Brain pericyte (primary cell): Measurements from ENCODE around the gene PRKG1.

Experiments used
- DNase-seq: peaks from one replicate; pipeline ENCODE4 v3.0.0-alpha.2; 2012; ENCODE audit warnings: low read depth, low spot score

PRKG1 gene

GRCh38 chr10:51800725-51801424 is 726.6 kb downstream of the PRKG1 start:
- DNase-seq, result no peak

- DNase-seq, result no peak
Observed at GRCh38 chr10:51802030-51802429, 727.7 kb downstream of the PRKG1 start.

- no peak for DNase-seq
Observed at GRCh38 chr10:51804866-51805265, 730.6 kb downstream of the PRKG1 start.

GRCh38 chr10:51806079-51806835 is 732.0 kb downstream of the PRKG1 start:
- DNase-seq, result no peak

- DNase-seq, result no peak
Observed at GRCh38 chr10:51808187-51808586, 733.9 kb downstream of the PRKG1 start.

GRCh38 chr10:51815723-51816122 is 741.4 kb downstream of the PRKG1 start:
- DNase-seq, result no peak

GRCh38 chr10:51821045-51821444 is 746.8 kb downstream of the PRKG1 start:
- no peak for DNase-seq

GRCh38 chr10:51821745-51822144 is 747.5 kb downstream of the PRKG1 start:
- no peak for DNase-seq

- DNase-seq, result peak; percentile 8
Observed at GRCh38 chr10:51832652-51833383, 758.5 kb downstream of the PRKG1 start.

GRCh38 chr10:51834548-51834947 is 760.3 kb downstream of the PRKG1 start:
- no peak for DNase-seq

- DNase-seq, result no peak
Observed at GRCh38 chr10:51838471-51838870, 764.2 kb downstream of the PRKG1 start.

GRCh38 chr10:51843966-51844365 is 769.7 kb downstream of the PRKG1 start:
- DNase-seq, result no peak

GRCh38 chr10:51846856-51847506 is 772.7 kb downstream of the PRKG1 start:
- no peak for DNase-seq

- no peak for DNase-seq
Observed at GRCh38 chr10:51852297-51852696, 778.0 kb downstream of the PRKG1 start.

GRCh38 chr10:51857305-51857704 is 783.0 kb downstream of the PRKG1 start:
- DNase-seq, result no peak

GRCh38 chr10:51860257-51860656 is 786.0 kb downstream of the PRKG1 start:
- no peak for DNase-seq

GRCh38 chr10:51861051-51861450 is 786.8 kb downstream of the PRKG1 start:
- DNase-seq, result no peak

GRCh38 chr10:51861731-51862130 is 787.4 kb downstream of the PRKG1 start:
- DNase-seq, result no peak

GRCh38 chr10:51862149-51862548 is 787.9 kb downstream of the PRKG1 start:
- no peak for DNase-seq

- DNase-seq, result no peak
Observed at GRCh38 chr10:51867956-51868355, 793.7 kb downstream of the PRKG1 start.

- DNase-seq, result no peak
Observed at GRCh38 chr10:51874131-51874530, 799.8 kb downstream of the PRKG1 start.

GRCh38 chr10:51875610-51876009 is 801.3 kb downstream of the PRKG1 start:
- no peak for DNase-seq
